ENCODE data around the gene IPO8. TPM values are rescaled to one million over a fixed set of nuclear protein-coding genes. Genes with fewer than 3 reads are reported as not detected.

IPO8 gene
- total RNA-seq, 1 donor from 2014 or later: 39.2 TPM

GRCh38 chr12:30631740-30632139 lies 63.9 kb downstream of the IPO8 start:
- H3K4me2 ChIP-seq (ENCODE audit: low read length): no peak overlapping the region
- TF ChIP-seq EZH2 (IDR thresholded peaks at IDR 0.05; ENCODE audit: insufficient read depth, low read length): no peak
- TF ChIP-seq CTCF (IDR thresholded peaks at IDR 0.05; ENCODE audit: insufficient read depth, low read depth, low read length): no peak
- no peak overlapping the region for H3K4me3 ChIP-seq (ENCODE audit: insufficient read depth, low read depth, low read length)
- H3K27me3 ChIP-seq (ENCODE audit: insufficient read depth, low read length): no peaks in the 10 kb centered on the region
- peaks cover 4% of the 10 kb centered on the region for H3K4me1 ChIP-seq (ENCODE audit: insufficient read depth, low read length)
- no peak for FAIRE-seq
- Mint-ChIP-seq H3K27me3 (ENCODE audit: low read depth, unreplicated experiment) (no peaks in the 10 kb centered on the region), H3K4me3 (ENCODE audit: unreplicated experiment) (no peak overlapping the region), H3K27ac (ENCODE audit: unreplicated experiment) (no peak overlapping the region), H3K36me3 (ENCODE audit: low read depth, unreplicated experiment) (peaks cover 15% of the 10 kb centered on the region), H3K4me1 (ENCODE audit: low read depth, unreplicated experiment) (peaks cover 6% of the 10 kb centered on the region), H3K9me3 (ENCODE audit: unreplicated experiment) (no peaks in the 10 kb centered on the region)
- no peaks in the 10 kb centered on the region for H3K9me3 ChIP-seq (ENCODE audit: insufficient read depth, low read depth, low read length)
- H2AFZ ChIP-seq (ENCODE audit: low read depth, low read length): no peak overlapping the region
- DNase-seq (ENCODE audit: low read depth): no peak
- H4K20me1 ChIP-seq (ENCODE audit: insufficient read depth, low read length): no peaks in the 10 kb centered on the region
- no peak overlapping the region for H3K27ac ChIP-seq (ENCODE audit: low read depth, low read length)
- no peaks in the 10 kb centered on the region for H3K79me2 ChIP-seq (ENCODE audit: insufficient read depth, low read length)
- H3K36me3 ChIP-seq (ENCODE audit: insufficient read depth, low read length): peaks cover 26% of the 10 kb centered on the region
- H3K9ac ChIP-seq (ENCODE audit: low read length): no peak overlapping the region

GRCh38 chr12:30630979-30631285 lies 64.7 kb downstream of the IPO8 start:
- H2AFZ ChIP-seq (ENCODE audit: low read depth, low read length): no peak overlapping the region
- Mint-ChIP-seq H3K36me3 (ENCODE audit: low read depth, unreplicated experiment) (peaks cover 15% of the 10 kb centered on the region), H3K4me1 (ENCODE audit: low read depth, unreplicated experiment) (no peaks in the 10 kb centered on the region), H3K27ac (ENCODE audit: unreplicated experiment) (no peak overlapping the region), H3K9me3 (ENCODE audit: unreplicated experiment) (no peaks in the 10 kb centered on the region), H3K4me3 (ENCODE audit: unreplicated experiment) (no peak overlapping the region), H3K27me3 (ENCODE audit: low read depth, unreplicated experiment) (no peaks in the 10 kb centered on the region)
- H3K4me3 ChIP-seq (ENCODE audit: insufficient read depth, low read depth, low read length): no peak overlapping the region
- H3K4me2 ChIP-seq (ENCODE audit: low read length): no peak overlapping the region
- peaks cover 22% of the 10 kb centered on the region for H3K36me3 ChIP-seq (ENCODE audit: insufficient read depth, low read length)
- no peaks in the 10 kb centered on the region for H3K9me3 ChIP-seq (ENCODE audit: insufficient read depth, low read depth, low read length)
- no peak for TF ChIP-seq EZH2 (IDR thresholded peaks at IDR 0.05; ENCODE audit: insufficient read depth, low read length)
- FAIRE-seq (no peak), DNase-seq (ENCODE audit: low read depth) (no peak)
- H3K79me2 ChIP-seq (ENCODE audit: insufficient read depth, low read length): no peaks in the 10 kb centered on the region
- H4K20me1 ChIP-seq (ENCODE audit: insufficient read depth, low read length): no peaks in the 10 kb centered on the region
- H3K27ac ChIP-seq (ENCODE audit: low read depth, low read length): no peak overlapping the region
- H3K4me1 ChIP-seq (ENCODE audit: insufficient read depth, low read length): peaks cover 4% of the 10 kb centered on the region
- no peaks in the 10 kb centered on the region for H3K27me3 ChIP-seq (ENCODE audit: insufficient read depth, low read length)
- no peak overlapping the region for H3K9ac ChIP-seq (ENCODE audit: low read length)

- Mint-ChIP-seq H3K9me3 (ENCODE audit: unreplicated experiment) (no peaks in the 10 kb centered on the region), H3K27me3 (ENCODE audit: low read depth, unreplicated experiment) (no peaks in the 10 kb centered on the region), H3K27ac (ENCODE audit: unreplicated experiment) (no peak overlapping the region), H3K4me1 (ENCODE audit: low read depth, unreplicated experiment) (no peaks in the 10 kb centered on the region), H3K4me3 (ENCODE audit: unreplicated experiment) (no peak overlapping the region), H3K36me3 (ENCODE audit: low read depth, unreplicated experiment) (peaks cover 15% of the 10 kb centered on the region)
- DNase-seq (ENCODE audit: low read depth) (no peak), FAIRE-seq (no peak)
- Histone ChIP-seq H3K36me3 (ENCODE audit: insufficient read depth, low read length) (peaks cover 22% of the 10 kb centered on the region), H3K4me3 (ENCODE audit: insufficient read depth, low read depth, low read length) (no peak overlapping the region), H3K9ac (ENCODE audit: low read length) (no peak overlapping the region), H4K20me1 (ENCODE audit: insufficient read depth, low read length) (no peaks in the 10 kb centered on the region), H3K4me1 (ENCODE audit: insufficient read depth, low read length) (peaks cover 4% of the 10 kb centered on the region), H3K27ac (ENCODE audit: low read depth, low read length) (no peak overlapping the region), H3K9me3 (ENCODE audit: insufficient read depth, low read depth, low read length) (no peaks in the 10 kb centered on the region), H3K79me2 (ENCODE audit: insufficient read depth, low read length) (no peaks in the 10 kb centered on the region), H3K4me2 (ENCODE audit: low read length) (no peak overlapping the region), H3K27me3 (ENCODE audit: insufficient read depth, low read length) (no peaks in the 10 kb centered on the region), H2AFZ (ENCODE audit: low read depth, low read length) (no peak overlapping the region)
- no peak for TF ChIP-seq EZH2 (IDR thresholded peaks at IDR 0.05; ENCODE audit: insufficient read depth, low read length)
- no peak for TF ChIP-seq CTCF (IDR thresholded peaks at IDR 0.05; ENCODE audit: insufficient read depth, low read depth, low read length)
These were observed 65.3 kb downstream of the IPO8 start for GRCh38 chr12:30630076-30630978.
